GM18499 (cell line): ENCODE data around the gene LURAP1L.
"Not testable (repeated sequence)": the region's sequence is repeated elsewhere in the genome, so short reads cannot be mapped to it uniquely, and the experiment has no call there.

Experiments used
- ATAC-seq: cut with Tn5 transposase; IDR thresholded peaks from one replicate; pipeline ENCODE4 v1.9.1; 2021; ENCODE audit warnings: moderate number of reproducible peaks; ENCODE audit not compliant: insufficient read depth, unreplicated experiment

The LURAP1L gene

DNA sequence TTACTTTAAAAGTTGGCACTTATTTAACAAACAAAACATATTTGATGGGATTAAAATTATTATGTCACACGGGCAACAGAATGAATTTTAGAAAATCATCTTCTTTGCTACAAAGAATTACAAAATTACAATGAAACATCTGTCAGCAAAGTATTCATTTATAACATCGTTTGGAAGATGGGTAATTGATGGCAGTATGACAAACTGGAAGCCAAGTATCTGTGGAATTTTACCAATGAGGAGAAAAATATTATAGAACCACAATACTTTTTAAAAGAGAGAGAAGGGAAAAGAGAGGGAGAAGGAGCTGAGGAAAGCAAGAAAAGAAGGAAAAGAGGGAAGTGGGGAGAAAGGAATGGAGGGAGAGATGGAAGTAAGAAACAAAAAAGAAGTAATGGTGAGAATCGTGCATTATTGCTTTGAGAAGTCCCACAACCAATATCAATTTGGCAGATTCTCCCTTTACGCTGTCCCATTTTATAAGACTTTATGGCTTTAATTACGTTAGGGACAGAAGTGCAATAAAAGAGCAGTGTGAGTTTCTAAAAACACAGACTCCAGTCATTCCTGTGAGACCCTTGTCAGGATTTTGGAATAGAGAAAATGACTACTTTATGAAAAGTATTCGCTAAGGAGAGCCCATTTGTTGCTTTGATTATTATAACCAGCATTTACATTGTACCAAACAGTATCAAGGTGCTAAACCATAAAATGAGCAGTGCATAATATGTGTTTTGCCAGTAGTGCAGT is 76.7 kb downstream of the LURAP1L start:
- ATAC-seq, result no peak

DNA sequence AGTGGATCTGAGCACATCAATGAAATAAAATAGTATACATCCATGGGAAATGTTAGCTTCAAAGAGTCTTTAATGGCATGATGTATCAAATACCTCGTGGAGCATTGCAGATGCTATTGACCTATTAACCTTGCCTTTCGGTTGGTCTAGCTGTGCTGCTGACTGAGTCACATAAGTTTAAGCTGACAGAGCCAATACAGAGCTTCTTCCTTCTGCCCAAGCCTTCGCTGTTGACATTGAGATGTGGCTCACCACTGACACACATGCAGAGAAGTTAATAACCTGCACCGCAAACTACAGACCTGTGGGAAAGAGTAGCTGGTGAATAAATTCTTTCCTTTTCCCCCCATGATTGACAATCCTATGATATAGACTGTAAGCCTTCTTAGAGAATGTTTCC is 78.2 kb downstream of the LURAP1L start:
- ATAC-seq, result no peak

DNA sequence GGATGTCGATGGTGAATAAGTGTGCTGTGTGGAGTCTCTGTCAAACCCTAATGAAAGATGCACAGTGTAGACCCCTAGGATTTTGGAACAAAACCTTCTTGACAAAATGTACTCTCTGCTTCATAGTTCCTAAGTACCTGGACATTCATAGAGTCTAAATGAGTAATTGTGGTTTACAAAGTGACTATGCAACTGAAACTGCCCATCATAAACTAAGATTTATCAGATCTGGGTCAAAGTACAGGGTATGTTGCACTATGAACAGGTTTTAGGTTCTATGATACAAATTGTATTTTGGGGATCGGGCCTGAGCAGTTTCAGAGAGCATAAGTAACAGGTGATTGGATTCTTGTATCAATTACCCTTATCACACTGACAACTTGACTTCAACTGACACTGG is 79.4 kb downstream of the LURAP1L start:
- no peak for ATAC-seq

DNA sequence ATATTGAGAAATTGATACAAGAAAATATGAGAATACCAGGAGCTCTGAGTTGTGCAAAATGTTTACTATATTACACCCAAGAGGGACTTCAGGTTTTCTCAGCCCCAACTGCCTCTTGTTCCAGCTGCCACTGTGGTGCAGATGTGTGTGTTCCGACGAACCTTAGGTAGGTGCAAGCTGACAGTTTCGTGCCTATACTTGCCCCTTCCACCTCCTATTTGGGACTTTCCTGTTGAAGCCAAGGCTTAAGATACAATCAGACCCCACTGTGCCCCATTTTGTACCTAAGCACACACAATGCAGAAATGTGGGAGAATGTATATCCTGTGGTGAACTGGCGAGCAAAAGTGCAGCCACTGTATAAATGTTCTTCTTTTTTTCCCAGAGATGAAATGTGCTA is 80.2 kb downstream of the LURAP1L start:
- ATAC-seq, result no peak

GRCh38 chr9:12856603-12857002 is 81.8 kb downstream of the LURAP1L start:
- no peak for ATAC-seq

DNA sequence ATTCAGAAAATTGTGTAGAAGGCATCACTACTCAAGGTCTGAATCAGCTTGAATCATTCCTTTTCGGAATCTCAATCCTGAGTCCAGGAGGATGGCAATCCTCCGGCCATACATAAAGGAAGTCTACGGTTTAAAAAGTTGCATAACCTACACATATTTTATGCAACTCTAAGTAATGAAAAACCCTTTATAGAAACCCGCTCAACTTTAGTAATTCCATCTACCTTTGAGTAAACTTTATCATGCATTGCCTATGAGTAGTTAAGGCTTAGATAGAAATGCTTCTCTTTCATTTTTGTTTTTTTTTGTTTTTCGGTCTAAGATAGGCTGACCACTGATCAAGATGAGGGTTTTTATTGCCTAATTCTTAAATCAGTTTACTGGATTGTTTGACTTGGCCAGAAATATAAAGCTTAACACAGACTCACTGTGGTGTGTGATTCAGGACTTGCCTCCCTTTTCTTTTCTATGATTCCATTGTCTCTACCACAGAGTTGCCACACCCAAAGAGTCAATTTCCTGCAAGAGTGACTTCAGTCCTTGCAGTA is 85.0 kb downstream of the LURAP1L start:
- no peak for ATAC-seq

GRCh38 chr9:12860998-12861397 is 86.2 kb downstream of the LURAP1L start:
- ATAC-seq, result no peak

DNA sequence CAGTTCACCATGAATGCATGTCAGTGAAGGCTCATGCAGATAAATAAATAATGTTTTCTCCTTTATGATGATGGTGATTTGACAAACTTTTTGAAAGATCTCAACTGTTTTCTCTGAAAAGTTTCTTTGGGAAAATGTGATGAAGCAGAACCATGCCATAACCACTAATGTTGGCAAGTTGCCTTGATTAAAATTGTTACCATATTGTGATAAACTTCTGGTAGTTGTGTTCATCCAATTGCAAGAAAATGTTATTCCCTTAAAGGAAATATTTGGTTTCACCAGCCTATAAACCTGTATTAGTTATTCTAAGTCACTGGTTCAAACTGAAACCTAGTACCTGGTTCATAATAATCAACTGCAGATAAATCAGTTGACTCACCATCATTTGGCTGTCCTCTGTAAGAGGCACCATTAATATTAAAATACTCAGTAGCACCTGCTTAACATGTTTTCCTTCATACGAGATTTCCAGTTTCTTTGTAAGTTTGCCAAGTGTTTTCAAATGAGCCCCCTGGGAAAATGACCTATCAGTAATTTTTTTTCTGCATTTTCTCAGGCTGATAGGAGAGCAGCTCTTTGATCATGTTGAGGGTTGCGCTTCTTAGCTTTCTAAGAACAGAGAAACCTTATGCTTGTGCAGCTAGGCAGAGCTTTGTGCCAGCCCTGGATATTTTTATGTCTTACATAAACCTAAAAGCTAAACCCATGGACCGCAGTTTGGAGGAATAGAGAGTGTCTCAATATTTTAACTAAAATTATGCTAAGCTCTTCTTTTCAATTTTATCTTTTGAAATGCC is 88.0 kb downstream of the LURAP1L start:
- ATAC-seq, result no peak

- no peak for ATAC-seq
These were observed 88.8 kb downstream of the LURAP1L start for GRCh38 chr9:12863618-12864017.

GRCh38 chr9:12865380-12865779 is 90.6 kb downstream of the LURAP1L start:
- ATAC-seq, result not testable (repeated sequence)
